K562 (cell line): ENCODE data around the gene CUEDC2. TPM values are rescaled to one million over a fixed set of nuclear protein-coding genes. Genes with fewer than 3 reads are reported as not detected.

Source experiments
- ARID3B ChIP-seq: fragments of 250-450 bp; sonication (Bioruptor Pico); IDR thresholded peaks from 2 replicates; pipeline ENCODE4 v1.4.0; 2020; ENCODE audit warnings: borderline replicate concordance
- CXXC5 ChIP-seq: fragments of 250-450 bp; sonication (Bioruptor Pico); IDR thresholded peaks from 2 replicates; pipeline ENCODE4 v1.8.0; 2022; ENCODE audit warnings: inconsistent platforms, mild to moderate bottlenecking, moderate library complexity
- GATAD2A ChIP-seq: fragments of 450-650 bp; IDR thresholded peaks from 2 replicates; pipeline ENCODE4 v1.6.1; 2017
- HEY1 ChIP-seq: fragments of 250-450 bp; sonication (Bioruptor Pico); IDR thresholded peaks from 2 replicates; pipeline ENCODE4 v1.5.0; 2020; ENCODE audit warnings: mild to moderate bottlenecking, moderate library complexity, borderline replicate concordance
- LCOR ChIP-seq: sonication (generic); formaldehyde crosslinking; IDR thresholded peaks from 2 replicates; pipeline ENCODE4 v1.8.0; 2022; ENCODE audit warnings: mild to moderate bottlenecking, missing genetic modification reagents
- MEIS2 ChIP-seq: fragments of 450-650 bp; IDR thresholded peaks from 2 replicates; pipeline ENCODE4 v1.6.1; 2014; ENCODE audit warnings: mild to moderate bottlenecking; ENCODE audit not compliant: partially characterized antibody
- NFRKB ChIP-seq: fragments of 450-650 bp; IDR thresholded peaks from 2 replicates; pipeline ENCODE4 v1.6.1; 2016; ENCODE audit warnings: low read depth
- NR1H2 ChIP-seq: sonication (generic); formaldehyde crosslinking; IDR thresholded peaks from 2 replicates; pipeline ENCODE4 v1.4.0; 2020; ENCODE audit warnings: mild to moderate bottlenecking, missing genetic modification reagents
- NR4A1 ChIP-seq, 2 experiments: fragments of 250-450 bp in 1 of 2; fragments of 450-650 bp in 1 of 2; sonication (Bioruptor Pico) in 1 of 2; IDR thresholded peaks; 2 replicates each; pipeline versions ENCODE4 v1.4.0 to v1.6.1; 2016 to 2020; ENCODE audit warnings: mild to moderate bottlenecking in 2 of 2, missing compliant biosample characterization in 1 of 2, missing genetic modification characterization in 1 of 2, moderate library complexity in 1 of 2
- PRDM10 ChIP-seq: fragments of 450-650 bp; IDR thresholded peaks from 2 replicates; pipeline ENCODE4 v1.6.1; 2018; ENCODE audit not compliant: partially characterized antibody
- RFX5 ChIP-seq: IDR thresholded peaks from 2 replicates; pipeline ENCODE4 v1.6.1; 2011; ENCODE audit warnings: low read depth, mild to moderate bottlenecking, improper control_type of control experiment, low read length
- TAF1 ChIP-seq: IDR thresholded peaks from 2 replicates; pipeline ENCODE4 v1.6.1; 2011; ENCODE audit warnings: mild to moderate bottlenecking, low read length, moderate library complexity; ENCODE audit not compliant: insufficient read depth, control insufficient read depth, severe bottlenecking; ENCODE audit errors: extremely low read depth
- TCF7L2 ChIP-seq: fragments of 150-350 bp; IDR thresholded peaks from 2 replicates; pipeline ENCODE4 v1.6.1; 2016; ENCODE audit warnings: low read depth, mild to moderate bottlenecking, low read length, moderate library complexity
- ZFP91 ChIP-seq: sonication (generic); formaldehyde crosslinking; IDR thresholded peaks from 2 replicates; pipeline ENCODE4 v1.8.0; 2022; ENCODE audit warnings: mild to moderate bottlenecking, missing genetic modification reagents
- ZNF589 ChIP-seq: fragments of 200-800 bp; sonication (Bioruptor generic); IDR thresholded peaks from 2 replicates; pipeline ENCODE4 v1.6.1; 2016; ENCODE audit warnings: low read depth, missing genetic modification characterization, missing compliant biosample characterization
- ZNF639 ChIP-seq, 2 experiments: fragments of 200-800 bp in 1 of 2; sonication (Bioruptor generic) in 1 of 2; sonication (generic) in 1 of 2; formaldehyde crosslinking in 1 of 2; IDR thresholded peaks in 1 of 2; conservative IDR thresholded peaks in 1 of 2; 2 replicates each; pipeline versions ENCODE4 v1.5.0 to v1.6.1; 2016 to 2020; ENCODE audit warnings: missing compliant biosample characterization in 1 of 2, missing genetic modification characterization in 1 of 2, missing genetic modification reagents in 1 of 2
- polyA plus RNA-seq, 8 experiments: library from polyadenylated mRNA; depleted of rRNA in 4 of 8; stranded (reverse) in 5 of 8; unstranded in 3 of 8; fragments of >200 nt; fragmentation: Nextera tagmentation in 2 of 8; fragmentation: Illumina TruSeq in 1 of 8; extraction: Ambion mirVana in 2 of 8; extraction: Trizol in 1 of 8; gene quantifications; 2 replicates each; pipeline versions ENCODE4 v1.2.1 to v1.2.3, GENCODE V29; 2011 to 2014; ENCODE audit warnings: inconsistent platforms in 1 of 8, missing spikeins in 1 of 8
- total RNA-seq, 7 experiments: library from RNA; depleted of rRNA in 6 of 7; stranded (reverse); fragments of >200 nt in 6 of 7; fragmentation: Illumina TruSeq in 2 of 7; extraction: Trizol in 2 of 7; gene quantifications; 2 replicates each; pipeline versions ENCODE4 v1.2.1 to v1.2.3, GENCODE V29; 2011 to 2021; ENCODE audit warnings: low replicate concordance in 1 of 7

CUEDC2 gene
- total and polyA plus RNA-seq, 9 of the 15 experiments (the other 6 are each of a cell fraction or from before 2014, with no cell fraction given) = 8.5 to 48.9 (median 27.4) TPM

GRCh38 chr10:102450374-102451104, 18.2 kb upstream of the CUEDC2 start (continued):
- TF ChIP-seq ZFP91 (CRISPR knock-in tag) (no peak), NR4A1 (CRISPR knock-in tag; IDR thresholded peaks at IDR 0.05) (0 out of 2 replicates have a peak, but pooled peaks have one; percentile 47), NR4A1 (tag; IDR thresholded peaks at IDR 0.05) (peak; percentile 55; the same call in 1 of the 2 replicates), TAF1 (peak; percentile 55), GATAD2A (no peak), PRDM10 (no peak), ZNF639 (CRISPR knock-in tag; conservative IDR thresholded peaks at IDR 0.05 in 1 of 2, IDR thresholded peaks at IDR 0.05 in 1 of 2) (peak in 1 of 2 experiments; percentile 63; a peak in 1 of 4 replicates), TCF7L2 (no peak), NR1H2 (CRISPR knock-in tag) (0 out of 2 replicates have a peak, but pooled peaks have one; percentile 50), NFRKB (no peak), CXXC5 (CRISPR knock-in tag) (peak; percentile 95), MEIS2 (peak; percentile 20), ARID3B (CRISPR knock-in tag) (no peak), LCOR (CRISPR knock-in tag) (no peak), RFX5 (no peak), ZNF589 (CRISPR knock-in tag) (peak; percentile 64; the same call in 1 of the 2 replicates), HEY1 (no peak)
